Activated naive CD8-positive, alpha-beta T cell (primary cell): ENCODE measurements around the gene CEP131.
"Not testable (repeated sequence)": the region's sequence is repeated elsewhere in the genome, so short reads cannot be mapped to it uniquely, and the experiment has no call there.

Experiments
- H3K27ac Mint-ChIP-seq: one replicate; pipeline ENCODE4 v1.8.0; 2021; ENCODE audit warnings: mixed read lengths
- H3K27me3 Mint-ChIP-seq: one replicate; pipeline ENCODE4 v1.8.0; 2021; ENCODE audit warnings: mixed read lengths
- H3K36me3 Mint-ChIP-seq: one replicate; pipeline ENCODE4 v1.8.0; 2021; ENCODE audit warnings: mixed read lengths
- H3K4me1 Mint-ChIP-seq: one replicate; pipeline ENCODE4 v1.8.0; 2021; ENCODE audit warnings: low read depth, mixed read lengths
- H3K4me3 Mint-ChIP-seq: one replicate; pipeline ENCODE4 v1.8.0; 2021; ENCODE audit warnings: mild to moderate bottlenecking, mixed read lengths
- H3K9me3 Mint-ChIP-seq: one replicate; pipeline ENCODE4 v1.8.0; 2021; ENCODE audit warnings: low read depth, mixed read lengths

The CEP131 gene

GRCh38 chr17:81160306-81160705 lies 62.5 kb downstream of the CEP131 start:
- H3K4me3 Mint-ChIP-seq = no peak overlapping the region
- H3K27me3 Mint-ChIP-seq = peaks cover 5% of the 10 kb centered on the region
- H3K36me3 Mint-ChIP-seq = no peaks in the 10 kb centered on the region
- H3K9me3 Mint-ChIP-seq = no peaks in the 10 kb centered on the region
- H3K27ac Mint-ChIP-seq = no peak overlapping the region
- peaks cover 1% of the 10 kb centered on the region for H3K4me1 Mint-ChIP-seq

DNA sequence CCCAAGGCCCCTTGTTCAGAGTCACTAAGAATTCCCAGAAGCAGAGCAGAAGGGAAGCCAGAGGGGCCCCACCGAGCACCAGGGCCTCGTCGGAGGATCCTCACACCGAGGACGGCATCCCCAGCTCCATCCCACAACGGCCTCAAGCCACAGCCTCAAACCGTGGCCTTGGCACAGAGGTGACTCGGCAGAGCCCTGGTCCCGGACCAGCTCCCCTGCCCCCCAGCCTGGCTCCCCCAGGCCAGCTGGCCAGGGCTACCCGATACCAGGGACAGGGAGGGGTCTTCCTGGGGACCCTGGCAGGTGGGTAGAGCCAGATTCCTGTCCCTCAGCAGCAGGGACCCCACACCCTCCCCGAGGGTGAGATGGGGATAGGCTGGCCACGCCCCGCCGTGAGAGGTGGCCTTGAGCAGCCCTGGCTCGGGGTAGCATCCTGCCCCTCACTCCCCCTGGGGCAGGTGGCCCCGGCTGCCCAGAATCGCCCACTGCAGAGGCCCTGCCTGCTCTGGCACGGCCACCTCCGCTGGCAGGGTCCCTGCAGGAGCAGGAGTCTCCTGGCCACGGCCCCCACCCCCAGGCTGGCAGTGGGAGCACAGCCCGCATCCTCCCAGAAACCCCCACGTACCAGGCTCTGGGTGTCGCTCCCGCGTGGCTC lies 63.0 kb downstream of the CEP131 start:
- H3K27me3 Mint-ChIP-seq = peaks cover 5% of the 10 kb centered on the region
- no peaks in the 10 kb centered on the region for H3K9me3 Mint-ChIP-seq
- H3K4me1 Mint-ChIP-seq = peaks cover 1% of the 10 kb centered on the region
- H3K4me3 Mint-ChIP-seq = no peak overlapping the region
- no peak overlapping the region for H3K27ac Mint-ChIP-seq
- no peaks in the 10 kb centered on the region for H3K36me3 Mint-ChIP-seq

DNA sequence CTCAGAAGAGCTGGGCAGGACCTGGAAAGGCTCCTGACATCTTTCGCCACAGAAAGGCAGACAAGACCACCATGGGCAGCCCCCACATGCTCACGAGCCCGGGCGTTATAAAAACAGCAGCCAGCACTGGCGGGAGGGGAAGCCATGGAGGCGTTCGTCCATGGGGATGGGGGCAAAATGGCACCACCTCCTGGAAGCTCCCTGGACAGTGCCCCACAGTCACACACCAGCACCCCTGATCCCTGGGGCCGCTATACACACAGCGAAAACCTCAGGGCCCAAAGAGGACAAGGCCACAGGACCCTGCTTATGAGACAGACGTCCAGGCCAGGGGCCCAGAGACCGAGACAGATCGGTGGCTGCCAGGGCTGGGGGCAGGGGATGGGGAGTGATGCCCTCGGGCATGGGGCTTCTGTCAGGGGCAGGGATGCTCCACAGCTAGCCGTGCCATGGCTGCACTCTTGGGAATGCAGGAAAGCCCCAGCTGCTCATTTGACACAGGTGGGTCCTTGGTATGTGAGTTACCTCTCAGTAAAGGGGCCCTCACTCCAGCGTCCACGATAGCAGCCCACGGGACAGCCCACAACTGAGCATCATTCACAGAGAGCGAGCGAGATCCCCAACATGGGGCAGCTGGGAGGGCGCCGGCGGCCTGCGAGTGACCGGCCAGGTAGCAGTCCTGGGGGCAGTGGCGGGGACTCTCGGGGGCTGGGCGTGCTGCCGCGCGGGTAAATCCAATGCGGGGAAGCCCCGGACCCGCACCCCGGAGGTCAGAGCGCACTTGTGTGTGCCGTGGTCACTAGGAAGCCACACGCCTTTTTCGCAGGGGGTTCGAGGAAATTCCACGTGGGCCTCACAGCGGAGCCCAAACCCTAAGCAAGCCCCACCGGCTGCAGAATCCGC lies 63.8 kb downstream of the CEP131 start:
- Mint-ChIP-seq H3K36me3 (no peaks in the 10 kb centered on the region), H3K9me3 (no peaks in the 10 kb centered on the region), H3K4me1 (peaks cover 1% of the 10 kb centered on the region), H3K27ac (no peak overlapping the region), H3K27me3 (peaks cover 5% of the 10 kb centered on the region), H3K4me3 (no peak overlapping the region)

DNA sequence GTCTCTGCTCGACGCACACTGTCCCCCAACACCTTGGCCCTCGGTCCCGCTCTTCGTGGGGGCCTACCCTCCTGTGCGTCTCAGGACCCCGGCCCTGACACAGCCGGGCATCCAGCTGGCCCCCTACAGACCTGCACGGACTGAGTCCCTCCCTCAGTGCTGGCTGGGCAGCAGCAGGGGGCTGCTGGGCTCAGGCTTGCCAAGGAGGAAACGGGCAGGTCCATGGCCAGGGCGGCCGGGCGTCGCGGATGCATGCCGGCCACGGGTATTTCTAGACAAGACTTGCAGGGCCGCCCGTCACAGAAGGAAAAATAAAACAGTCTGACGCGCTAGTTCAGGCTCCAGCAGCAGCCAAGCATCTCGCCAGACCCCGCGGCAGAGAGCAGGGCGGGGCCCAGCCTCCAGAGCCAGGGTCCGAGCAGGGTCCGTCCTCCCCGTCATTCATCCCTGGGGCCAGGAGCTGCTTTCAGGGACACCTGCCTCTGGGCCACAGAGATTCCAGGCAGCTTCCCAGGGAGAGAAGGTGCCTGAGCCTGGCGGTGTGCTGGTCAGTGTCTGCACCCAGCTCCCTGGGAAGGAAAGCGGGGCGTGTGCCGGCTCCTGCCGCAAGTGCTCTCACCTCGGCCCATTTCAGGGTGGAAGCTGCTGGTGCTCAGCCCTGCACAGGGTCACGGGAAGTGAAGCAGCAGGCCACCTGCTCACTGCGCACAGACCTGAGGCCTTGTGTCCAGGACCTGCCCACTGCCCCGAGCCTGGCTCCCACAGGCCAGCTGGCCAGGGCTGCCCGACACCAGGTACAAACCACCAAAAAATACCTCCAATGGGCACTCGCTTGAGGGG lies 64.7 kb downstream of the CEP131 start:
- Mint-ChIP-seq H3K4me1 (peaks cover 1% of the 10 kb centered on the region), H3K36me3 (no peaks in the 10 kb centered on the region), H3K9me3 (no peaks in the 10 kb centered on the region), H3K27ac (no peak overlapping the region), H3K4me3 (no peak overlapping the region), H3K27me3 (peaks cover 5% of the 10 kb centered on the region)

- H3K36me3 Mint-ChIP-seq = no peaks in the 10 kb centered on the region
- H3K27me3 Mint-ChIP-seq = peaks cover 5% of the 10 kb centered on the region
- peaks cover 1% of the 10 kb centered on the region for H3K4me1 Mint-ChIP-seq
- H3K27ac Mint-ChIP-seq = no peak overlapping the region
- no peak overlapping the region for H3K4me3 Mint-ChIP-seq
- no peaks in the 10 kb centered on the region for H3K9me3 Mint-ChIP-seq
These were observed 65.6 kb downstream of the CEP131 start for GRCh38 chr17:81156866-81157805.

DNA sequence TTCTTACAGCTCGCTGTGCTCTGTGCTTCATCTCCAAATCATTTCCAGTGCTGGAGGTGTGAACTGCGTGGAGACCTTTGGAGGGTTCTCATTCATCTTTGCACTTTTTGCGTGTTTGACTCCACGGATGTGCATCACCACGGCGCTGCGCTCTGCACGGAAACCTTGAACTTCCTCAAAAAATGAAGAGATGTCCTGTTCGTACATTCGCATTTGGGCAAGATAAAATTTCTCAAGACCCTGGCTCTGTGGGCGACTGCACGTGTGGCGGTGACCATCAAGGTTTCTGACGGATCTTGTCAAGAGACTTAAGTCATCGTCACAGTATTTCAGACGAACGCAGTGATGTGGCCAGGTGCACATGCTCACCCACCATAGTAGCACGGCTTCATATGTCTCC lies 67.8 kb downstream of the CEP131 start:
- Mint-ChIP-seq H3K9me3 (no peaks in the 10 kb centered on the region), H3K27ac (no peak overlapping the region), H3K36me3 (no peaks in the 10 kb centered on the region), H3K27me3 (no peaks in the 10 kb centered on the region), H3K4me3 (no peak overlapping the region), H3K4me1 (no peaks in the 10 kb centered on the region)

DNA sequence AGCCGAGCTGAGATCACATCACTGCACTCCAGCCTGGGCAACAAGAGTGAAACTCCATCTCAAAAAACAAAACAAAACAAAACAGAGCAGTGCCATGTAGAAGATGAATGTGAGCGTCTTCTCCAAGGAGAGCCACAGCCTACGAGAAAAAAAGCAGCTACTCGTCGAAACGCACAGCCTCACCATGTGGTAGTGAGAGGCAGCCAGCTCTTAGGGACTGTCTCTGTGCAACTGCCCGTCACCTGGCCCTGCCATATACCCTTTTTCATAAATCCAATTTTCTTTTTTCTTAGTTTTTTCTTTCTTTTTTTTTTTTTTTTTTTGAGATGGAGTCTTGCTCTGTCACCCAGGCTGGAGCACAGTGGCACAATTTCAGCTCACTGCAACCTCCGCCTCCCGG lies 68.7 kb downstream of the CEP131 start:
- not testable (repeated sequence) for H3K4me1 Mint-ChIP-seq, H3K4me3 Mint-ChIP-seq, H3K27me3 Mint-ChIP-seq, H3K27ac Mint-ChIP-seq, H3K9me3 Mint-ChIP-seq, H3K36me3 Mint-ChIP-seq

DNA sequence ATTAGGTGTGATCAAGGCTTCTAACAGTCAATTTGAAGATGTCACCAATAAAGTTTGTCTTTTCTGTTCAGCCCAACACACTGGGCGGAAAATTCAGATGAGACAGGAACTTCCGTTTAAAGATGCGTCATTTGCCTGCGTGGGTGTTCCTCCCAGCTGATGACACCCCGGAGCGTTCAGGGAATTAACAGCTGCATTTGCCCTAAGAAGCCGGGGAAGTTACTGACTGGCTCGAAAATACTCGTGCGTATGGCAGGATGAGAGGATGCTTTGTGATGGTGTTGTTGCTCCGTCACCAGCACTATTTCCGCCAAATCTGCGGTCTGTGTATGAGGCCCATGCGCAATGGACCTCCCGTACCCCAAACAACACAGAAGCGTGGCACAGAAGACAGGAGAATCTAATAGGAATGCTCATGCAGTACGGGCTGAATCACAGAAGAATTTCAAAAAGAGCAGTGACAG lies 69.4 kb downstream of the CEP131 start:
- no peak overlapping the region for H3K4me3 Mint-ChIP-seq
- no peaks in the 10 kb centered on the region for H3K36me3 Mint-ChIP-seq
- no peaks in the 10 kb centered on the region for H3K4me1 Mint-ChIP-seq
- H3K27me3 Mint-ChIP-seq = no peaks in the 10 kb centered on the region
- no peaks in the 10 kb centered on the region for H3K9me3 Mint-ChIP-seq
- H3K27ac Mint-ChIP-seq = no peak overlapping the region

- Mint-ChIP-seq H3K4me1 (no peaks in the 10 kb centered on the region), H3K27me3 (no peaks in the 10 kb centered on the region), H3K4me3 (no peak overlapping the region), H3K9me3 (no peaks in the 10 kb centered on the region), H3K36me3 (no peaks in the 10 kb centered on the region), H3K27ac (no peak overlapping the region)
These were observed 70.4 kb downstream of the CEP131 start for GRCh38 chr17:81152288-81152828.

- no peak overlapping the region for H3K27ac Mint-ChIP-seq
These were observed 71.5 kb downstream of the CEP131 start for GRCh38 chr17:81151278-81151677.

DNA sequence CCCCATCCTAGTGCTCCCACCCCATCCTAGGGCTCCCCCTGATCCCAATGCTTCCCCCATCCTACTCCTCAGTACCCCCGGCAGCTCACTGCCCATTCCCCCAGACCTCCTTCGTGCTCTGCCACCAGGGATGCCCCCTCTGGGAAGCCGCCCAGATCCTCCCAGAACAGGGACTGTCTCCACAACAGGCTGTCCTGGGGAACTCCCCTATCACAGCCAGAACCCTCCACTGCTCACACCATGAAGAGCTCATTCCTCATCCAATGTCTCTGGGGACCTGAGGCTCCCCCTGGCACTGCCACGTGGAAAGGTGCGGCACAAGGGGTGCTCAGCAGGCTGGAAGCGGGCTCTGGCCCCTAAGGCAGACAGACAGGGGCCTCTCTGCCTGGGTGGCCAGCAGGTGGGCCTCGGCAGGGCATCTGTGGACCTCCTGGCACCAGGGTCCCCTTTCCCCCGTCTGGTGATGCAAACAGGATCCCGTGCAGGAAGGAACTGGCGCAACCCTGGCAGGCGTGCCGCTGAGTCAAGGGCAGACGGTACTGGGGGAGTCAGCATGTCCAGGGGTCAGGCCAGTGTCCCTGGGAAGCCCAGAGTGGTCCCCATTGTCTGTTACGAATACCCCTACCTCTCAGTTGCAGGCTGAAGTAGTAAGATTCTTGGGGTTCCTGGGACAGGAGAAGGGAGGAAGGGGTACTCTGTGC lies 72.2 kb downstream of the CEP131 start:
- Mint-ChIP-seq H3K27ac (no peak overlapping the region), H3K9me3 (no peaks in the 10 kb centered on the region), H3K4me1 (no peaks in the 10 kb centered on the region), H3K36me3 (no peaks in the 10 kb centered on the region), H3K4me3 (no peak overlapping the region), H3K27me3 (no peaks in the 10 kb centered on the region)

More at GRCh38 chr17:81151278-81151677, 71.5 kb downstream of the CEP131 start:
- Mint-ChIP-seq H3K4me1 (no peaks in the 10 kb centered on the region), H3K36me3 (no peaks in the 10 kb centered on the region), H3K27me3 (no peaks in the 10 kb centered on the region), H3K9me3 (no peaks in the 10 kb centered on the region), H3K4me3 (no peak overlapping the region)

- H3K4me1 Mint-ChIP-seq = no peaks in the 10 kb centered on the region
- H3K27ac Mint-ChIP-seq = no peak overlapping the region
- no peaks in the 10 kb centered on the region for H3K36me3 Mint-ChIP-seq
- no peaks in the 10 kb centered on the region for H3K27me3 Mint-ChIP-seq
- no peaks in the 10 kb centered on the region for H3K9me3 Mint-ChIP-seq
- H3K4me3 Mint-ChIP-seq = no peak overlapping the region
These were observed 73.7 kb downstream of the CEP131 start for GRCh38 chr17:81148986-81149533.

GRCh38 chr17:81148571-81148970 lies 74.2 kb downstream of the CEP131 start:
- H3K4me1 Mint-ChIP-seq = no peaks in the 10 kb centered on the region
- no peaks in the 10 kb centered on the region for H3K36me3 Mint-ChIP-seq
- no peaks in the 10 kb centered on the region for H3K9me3 Mint-ChIP-seq
- H3K27me3 Mint-ChIP-seq = no peaks in the 10 kb centered on the region
- no peak overlapping the region for H3K27ac Mint-ChIP-seq
- no peak overlapping the region for H3K4me3 Mint-ChIP-seq
